Colon (tissue), 2 donors: ENCODE data around the gene RBL1.
"Not testable (repeated sequence)": the region's sequence is repeated elsewhere in the genome, so short reads cannot be mapped to it uniquely, and the experiment has no call there.

Experiments
- FAIRE-seq: peaks from 2 replicates; lab custom pipeline; 2012; peaks lifted over from hg19 to GRCh38; lab: Jason Lieb, UNC
- donor health status: control.
- donor health status: control.

Gene RBL1

DNA sequence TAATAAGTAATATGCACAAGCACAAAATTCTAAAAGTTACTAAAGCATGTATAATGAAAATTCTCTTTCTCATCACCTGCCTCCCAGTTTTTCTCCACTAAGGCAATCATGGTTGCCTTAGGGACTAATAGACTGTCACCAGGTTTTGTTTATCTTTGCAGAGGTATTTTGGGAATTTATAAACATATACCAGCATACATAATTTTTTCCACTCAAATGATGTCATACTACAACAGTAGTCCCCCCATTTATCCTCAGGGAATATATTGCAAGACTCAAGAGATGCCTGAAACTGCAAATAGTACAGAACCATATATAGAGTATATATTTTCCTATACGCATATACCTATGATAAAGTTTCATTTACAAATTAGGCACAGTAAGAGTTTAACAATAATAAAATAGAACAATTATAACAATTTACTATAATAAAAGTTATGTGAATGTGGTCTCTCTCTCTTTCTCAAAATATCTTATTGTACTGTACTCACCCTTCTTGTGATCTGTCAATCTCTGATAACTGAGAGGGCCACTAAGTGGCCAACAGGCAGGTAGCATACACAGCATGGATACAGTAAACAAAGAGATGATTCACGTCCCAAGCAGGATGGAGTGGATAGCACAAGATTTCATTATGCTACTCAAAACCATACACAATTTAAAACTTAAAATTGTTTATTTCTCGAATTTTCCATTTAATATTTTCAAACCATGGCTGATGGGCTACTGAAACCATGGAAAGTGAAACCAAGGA, 19.7 kb downstream of the RBL1 start:
- no peak for FAIRE-seq

DNA sequence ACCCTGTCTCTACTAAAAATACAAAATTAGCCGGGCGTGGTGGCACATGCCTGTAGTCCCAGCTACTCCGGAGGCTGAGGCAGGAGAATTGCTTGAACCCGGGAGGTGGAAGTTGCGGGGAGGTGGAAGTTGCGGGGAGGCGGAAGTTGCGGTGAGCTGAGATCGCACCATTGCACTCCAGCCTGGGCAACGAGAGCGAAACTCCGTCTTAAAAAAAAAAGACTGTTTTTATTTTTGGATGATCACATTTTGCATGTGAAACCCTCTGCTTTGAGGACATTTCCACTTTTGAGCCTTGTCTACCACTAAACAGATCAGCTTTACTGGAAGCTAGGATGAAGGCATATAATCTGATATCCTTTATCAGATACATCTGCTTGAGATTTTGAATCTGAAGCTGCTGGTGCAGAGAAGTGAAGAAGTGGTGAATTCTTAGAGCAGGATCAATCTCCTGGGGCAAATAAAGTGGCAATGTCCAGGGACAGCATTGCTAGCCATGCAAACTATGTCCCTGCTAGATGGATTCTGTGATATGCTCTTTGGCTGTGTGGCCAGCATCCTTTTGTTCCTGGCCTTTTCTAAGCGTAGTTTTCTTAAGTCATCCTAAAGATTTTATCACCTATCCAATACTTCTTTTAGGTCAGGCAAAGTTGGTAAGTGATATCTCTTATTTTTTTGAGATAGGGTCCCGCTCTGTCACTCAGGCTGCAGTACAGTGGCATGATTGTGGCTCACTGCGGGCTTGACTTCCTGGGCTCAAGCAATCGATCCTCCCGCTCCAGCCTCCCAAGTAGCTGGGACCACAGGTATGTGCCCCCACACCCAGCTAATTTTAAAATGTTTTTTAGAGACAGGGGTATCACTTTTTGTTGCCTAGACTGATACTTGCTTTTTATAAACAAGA, 23.3 kb downstream of the RBL1 start:
- FAIRE-seq, result no peak

DNA sequence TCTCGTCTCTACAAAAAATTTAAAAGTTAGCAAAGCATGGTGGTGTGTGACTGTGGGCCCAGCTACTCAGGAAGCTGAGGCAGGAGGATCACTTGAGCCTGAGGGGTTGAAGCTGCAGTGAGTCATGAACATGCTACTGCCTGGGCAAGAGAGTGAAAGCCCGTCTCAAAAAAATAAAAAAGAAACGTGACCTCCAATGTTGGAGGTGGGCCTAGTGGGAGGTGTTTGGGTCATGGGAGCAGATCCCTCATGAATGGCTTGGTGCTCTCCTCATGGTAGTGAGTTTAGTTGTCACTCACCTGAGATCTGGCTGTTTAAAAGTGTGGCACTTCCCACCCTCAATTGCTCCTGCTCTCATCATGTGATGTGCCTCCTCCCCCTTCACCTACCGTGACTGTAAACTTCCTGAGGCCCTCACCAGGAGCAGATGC, 24.3 kb downstream of the RBL1 start:
- FAIRE-seq, result no peak

- not testable (repeated sequence) for FAIRE-seq
Measured at GRCh38 chr20:37069563-37069962, 26.2 kb downstream of the RBL1 start.

- FAIRE-seq, result no peak
Measured at GRCh38 chr20:37066168-37066567, 29.6 kb downstream of the RBL1 start.

DNA sequence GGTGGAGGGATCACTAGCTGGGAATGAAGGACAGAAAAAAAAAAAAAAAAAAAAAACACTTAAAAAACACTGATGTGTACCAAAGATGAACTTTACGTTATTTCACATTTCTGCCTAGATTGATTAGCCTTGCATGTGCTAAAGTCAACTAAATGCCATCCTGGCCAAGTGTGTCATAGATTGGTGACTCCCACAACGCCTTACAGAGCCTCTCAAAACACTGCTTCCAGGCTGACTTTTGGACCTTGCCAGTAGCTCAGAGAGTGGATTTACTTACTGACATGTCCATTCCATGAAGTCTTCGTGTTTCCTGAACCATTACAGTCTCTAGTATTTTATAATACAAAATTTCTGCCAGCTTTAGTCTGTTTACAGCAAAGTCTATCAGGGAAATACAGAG, 40.5 kb downstream of the RBL1 start:
- FAIRE-seq, result no peak

DNA sequence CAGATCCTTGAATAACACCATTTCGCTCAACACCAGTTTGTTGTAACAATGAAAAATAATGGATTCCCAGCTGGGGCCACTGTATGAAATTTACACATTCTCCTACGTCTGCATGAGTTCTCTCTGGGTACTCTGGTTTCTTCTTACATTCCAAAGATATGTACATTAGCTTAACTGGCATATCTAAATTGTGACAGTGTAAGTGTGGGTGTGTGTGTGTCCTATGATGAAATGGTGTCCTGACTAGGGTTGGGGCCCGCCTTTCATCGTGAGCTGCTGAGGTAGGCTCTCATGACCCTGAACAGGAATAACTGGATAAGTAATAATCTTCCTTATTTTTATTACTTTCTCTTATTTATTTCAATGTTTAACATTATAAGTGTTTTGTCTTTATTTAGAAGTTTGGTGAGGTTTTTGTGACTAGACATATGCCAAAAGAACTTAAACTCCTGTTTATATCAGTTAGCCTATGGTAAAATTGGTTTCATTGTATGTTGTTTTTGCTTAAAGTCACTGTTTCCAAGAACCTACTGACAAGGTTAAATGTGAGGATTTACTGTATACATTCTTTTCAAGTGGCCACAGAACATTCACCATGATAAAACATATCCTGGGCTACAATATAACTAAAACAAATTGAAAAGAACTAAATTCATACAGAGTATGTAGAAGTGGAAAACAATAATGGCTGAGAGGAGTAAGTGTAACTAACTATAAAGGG, 42.4 kb downstream of the RBL1 start:
- FAIRE-seq, result no peak

GRCh38 chr20:37042986-37043972, 52.5 kb downstream of the RBL1 start:
- FAIRE-seq, result no peak

DNA sequence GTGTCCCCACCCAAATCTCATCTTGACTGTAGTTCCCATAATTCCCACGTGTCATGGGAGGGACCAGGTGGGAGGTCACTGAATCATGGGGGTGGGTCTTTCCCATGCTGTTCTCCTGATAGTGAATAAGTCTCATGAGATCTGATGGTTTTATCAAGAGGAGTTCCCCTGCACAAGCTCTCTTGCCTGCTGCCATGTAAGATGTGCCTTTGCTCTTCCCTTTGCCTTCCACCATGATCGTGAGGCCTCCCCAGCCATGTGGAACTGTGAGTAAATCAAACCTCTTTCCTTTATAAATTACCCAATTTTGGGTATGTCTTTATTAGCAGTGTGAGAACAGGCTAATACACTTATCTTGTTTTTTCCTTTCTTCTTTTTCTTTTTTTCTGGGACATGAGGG, 56.4 kb downstream of the RBL1 start:
- not testable (repeated sequence) for FAIRE-seq

GRCh38 chr20:37032077-37032476, 63.7 kb downstream of the RBL1 start:
- FAIRE-seq, result no peak

DNA sequence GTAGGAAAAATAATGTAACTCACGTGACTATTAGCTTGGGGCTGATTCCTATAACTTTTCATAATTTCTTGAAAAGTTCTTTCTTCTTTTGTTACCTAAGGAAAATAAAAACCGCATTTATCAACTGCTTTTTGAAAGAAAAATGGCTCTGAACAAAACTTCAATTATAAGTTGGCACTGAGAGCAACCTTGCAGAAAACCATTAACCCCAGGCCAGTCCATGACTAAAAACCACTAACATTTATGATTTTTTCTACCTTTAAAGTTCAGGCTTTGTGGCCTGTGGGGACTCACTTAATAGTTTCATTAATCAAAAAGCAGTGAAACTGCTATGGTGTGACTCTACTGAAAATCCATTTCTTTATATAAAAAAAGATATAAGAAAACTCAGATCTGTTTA, 75.2 kb downstream of the RBL1 start:
- FAIRE-seq, result peak; percentile 33

GRCh38 chr20:37012631-37013030, 83.2 kb downstream of the RBL1 start:
- not testable (repeated sequence) for FAIRE-seq

- not testable (repeated sequence) for FAIRE-seq
Measured at GRCh38 chr20:37011858-37012257, 83.9 kb downstream of the RBL1 start.

GRCh38 chr20:37011147-37011546, 84.7 kb downstream of the RBL1 start:
- no peak for FAIRE-seq

- FAIRE-seq, result no peak
Measured at GRCh38 chr20:37007898-37008649, 87.7 kb downstream of the RBL1 start.

GRCh38 chr20:37005062-37005942, 90.5 kb downstream of the RBL1 start:
- not testable (repeated sequence) for FAIRE-seq

- FAIRE-seq, result not testable (repeated sequence)
Measured at GRCh38 chr20:37001634-37002033, 94.2 kb downstream of the RBL1 start.

DNA sequence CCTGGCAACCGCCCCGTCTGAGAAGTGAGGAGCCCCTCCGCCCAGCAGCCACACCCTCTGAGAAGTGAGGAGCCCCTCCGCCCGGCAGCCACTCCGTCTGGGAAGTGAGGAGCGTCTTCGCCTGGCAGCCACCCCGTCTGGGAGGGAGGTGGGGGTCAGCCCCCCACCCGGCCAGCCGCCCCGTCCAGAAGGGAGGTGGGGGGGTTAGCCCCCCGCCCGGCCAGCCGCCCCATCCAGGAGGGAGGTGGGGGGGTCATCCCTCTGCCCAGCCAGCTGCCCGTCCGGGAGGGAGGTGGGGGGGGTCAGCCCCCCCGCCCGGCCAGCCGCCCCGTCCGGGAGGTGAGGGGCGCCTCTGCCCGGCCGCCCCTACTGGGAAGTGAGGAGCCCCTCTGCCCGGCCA, 95.6 kb downstream of the RBL1 start:
- FAIRE-seq, result not testable (repeated sequence)

- no peak for FAIRE-seq
Measured at GRCh38 chr20:36998652-36999051, 97.1 kb downstream of the RBL1 start.

- no peak for FAIRE-seq
Measured at GRCh38 chr20:36997121-36997520, 98.7 kb downstream of the RBL1 start.
